Loucy (cell line): ENCODE results near the gene ARG2.

ENCODE experiments used
- CTCF ChIP-seq: fragments of 200-600 bp; sonication (generic); conservative IDR thresholded peaks from 2 replicates; pipeline ENCODE4 v1.5.1; 2014; ENCODE audit warnings: mild to moderate bottlenecking, antibody characterized with exemption, low read length
- EZH2phosphoT487 ChIP-seq: fragments of 200-600 bp; IDR thresholded peaks from 2 replicates; pipeline ENCODE4 v1.6.1; 2018; ENCODE audit warnings: antibody characterized with exemption, mild to moderate bottlenecking, moderate library complexity, borderline replicate concordance

GRCh38 chr14:67641902-67642749, 22.4 kb downstream of the ARG2 start:
- TF ChIP-seq CTCF = no peak
- TF ChIP-seq EZH2phosphoT487 = no peak
